MCF 10A (cell line): ENCODE measurements around the gene CRYBG3. TPM values are rescaled to one million over a fixed set of nuclear protein-coding genes. Genes with fewer than 3 reads are reported as not detected.

Source experiments
- BruUV-seq: library from RNA; stranded (reverse); fragments of 400-500 nt; replicated peaks from 2 replicates; lab custom pipeline; 2021; lab: Mats Ljungman, UMichigan
- CTCF ChIA-PET: fragments of 300-600 bp; sonication (Branson Sonifier 250); formaldehyde crosslinking; extraction: SDS; loops from one replicate; lab custom pipeline; 2021; ENCODE audit warnings: antibody characterized with exemption, inconsistent platforms; lab: Yijun Ruan, JAX
- POLR2A ChIA-PET: fragments of 300-600, 350-650 bp; sonication (Branson Sonifier 250); formaldehyde crosslinking; extraction: SDS; loops from one replicate; lab custom pipeline; 2020; ENCODE audit warnings: antibody characterized with exemption, inconsistent platforms; lab: Yijun Ruan, JAX
- DNase-seq: peaks from one replicate; pipeline ENCODE4 v3.0.0-alpha.2; 2018; ENCODE audit not compliant: unreplicated experiment
- H3K27ac Mint-ChIP-seq: one replicate; pipeline ENCODE4 v1.8.0; 2022; ENCODE audit warnings: mild to moderate bottlenecking, low read depth, mixed read lengths; ENCODE audit not compliant: unreplicated experiment
- H3K27me3 Mint-ChIP-seq: one replicate; pipeline ENCODE4 v1.8.0; 2022; ENCODE audit warnings: mixed read lengths; ENCODE audit not compliant: insufficient read depth, unreplicated experiment
- H3K36me3 Mint-ChIP-seq: one replicate; pipeline ENCODE4 v1.8.0; 2022; ENCODE audit warnings: mild to moderate bottlenecking, moderate library complexity, mixed read lengths; ENCODE audit not compliant: insufficient read depth, unreplicated experiment
- H3K4me1 Mint-ChIP-seq: one replicate; pipeline ENCODE4 v1.8.0; 2022; ENCODE audit warnings: mixed read lengths; ENCODE audit not compliant: insufficient read depth, unreplicated experiment
- H3K4me3 Mint-ChIP-seq: one replicate; pipeline ENCODE4 v1.8.0; 2022; ENCODE audit warnings: mild to moderate bottlenecking, moderate library complexity, mixed read lengths; ENCODE audit not compliant: unreplicated experiment
- H3K9me3 Mint-ChIP-seq: one replicate; pipeline ENCODE4 v1.8.0; 2022; ENCODE audit warnings: mixed read lengths; ENCODE audit not compliant: unreplicated experiment
- CTCF ChIP-seq: fragments of 200-600 bp; IDR thresholded peaks from one replicate; pipeline ENCODE4 v1.8.0; 2022; ENCODE audit warnings: antibody characterized with exemption, mild to moderate bottlenecking; ENCODE audit not compliant: unreplicated experiment
- intact Hi-C: fragments of 100-400 bp; cut with micrococcal nuclease; formaldehyde crosslinking; loops from 2 replicates; pipeline ENCODE4 v1.14.1; 2022
- total RNA-seq: library from RNA; stranded (reverse); gene quantifications from 2 replicates; pipeline ENCODE4 v1.2.3, GENCODE V29; 2022

CRYBG3 gene
- total RNA-seq, 1 experiment from 2014 or later: 7.2 TPM

- Mint-ChIP-seq H3K36me3 (no peaks in the 10 kb centered on the region), H3K4me3 (no peak overlapping the region), H3K27ac (no peak overlapping the region), H3K9me3 (no peaks in the 10 kb centered on the region), H3K27me3 (no peaks in the 10 kb centered on the region), H3K4me1 (peaks cover 19% of the 10 kb centered on the region)
- CTCF ChIA-PET: interaction anchor here (0.9 to 1.9 kb wide), 2 partner anchors 41 to 95 kb away, joined by 3 to 9 read pairs; partner anchors contain the start of gene CRYBG3
- no peak for DNase-seq
- TF ChIP-seq CTCF: no peak
- POLR2A ChIA-PET: interaction anchor here (1.1 to 3.0 kb wide), 8 partner anchors 9 to 53 kb away, joined by 3 to 23 read pairs (median 4); partner anchors contain the start of gene CRYBG3
- intact Hi-C loops: no loop called here
- no TSS peak for BruUV-seq
These were observed 42.0 kb downstream of the CRYBG3 start for GRCh38 chr3:97863775-97864174.

- CTCF ChIA-PET: interaction anchor here (0.9 to 1.7 kb wide), 2 partner anchors 40 to 49 kb away, joined by 3 to 11 read pairs; partner anchors contain the start of gene CRYBG3
These were observed 49.4 kb downstream of the CRYBG3 start for GRCh38 chr3:97871186-97871585.

GRCh38 chr3:97871801-97872524 lies 50.2 kb downstream of the CRYBG3 start:
- no TSS peak for BruUV-seq
- H3K4me3 Mint-ChIP-seq: peak overlapping the region; percentile 60
- no peaks in the 10 kb centered on the region for H3K36me3 Mint-ChIP-seq
- CTCF ChIA-PET: interaction anchor here (0.6 to 1.7 kb wide), 9 partner anchors 12 to 181 kb away, joined by 3 to 11 read pairs (median 3); partner anchors contain the start of gene CRYBG3
- H3K9me3 Mint-ChIP-seq: no peaks in the 10 kb centered on the region
- H3K27me3 Mint-ChIP-seq: no peaks in the 10 kb centered on the region
- POLR2A ChIA-PET: interaction anchor here (0.6 to 3.4 kb wide), 27 partner anchors 8 to 150 kb away, joined by 3 to 64 read pairs (median 5); partner anchors contain the start of gene CRYBG3
- no peak for TF ChIP-seq CTCF
- intact Hi-C loops: loop anchor here (1.0 kb wide), 1 partner anchor 50 kb away; the partner anchor contains the start of gene CRYBG3
- peak overlapping the region; percentile 92 for H3K27ac Mint-ChIP-seq
- peaks cover 32% of the 10 kb centered on the region for H3K4me1 Mint-ChIP-seq
- DNase-seq: peak; percentile 83

More at GRCh38 chr3:97871186-97871585, 49.4 kb downstream of the CRYBG3 start:
- no peaks in the 10 kb centered on the region for H3K27me3 Mint-ChIP-seq
- H3K27ac Mint-ChIP-seq: peak overlapping the region; percentile 92
- intact Hi-C loops: no loop called here
- H3K9me3 Mint-ChIP-seq: no peaks in the 10 kb centered on the region
- no peak for TF ChIP-seq CTCF
- H3K36me3 Mint-ChIP-seq: no peaks in the 10 kb centered on the region
- no TSS peak for BruUV-seq
- peak overlapping the region; percentile 60 for H3K4me3 Mint-ChIP-seq
- peaks cover 32% of the 10 kb centered on the region for H3K4me1 Mint-ChIP-seq
- POLR2A ChIA-PET: interaction anchor here (0.8 to 3.4 kb wide), 4 partner anchors 10 to 49 kb away, joined by 3 to 64 read pairs (median 20); partner anchors contain the start of gene CRYBG3
- DNase-seq: no peak

- no peaks in the 10 kb centered on the region for H3K27me3 Mint-ChIP-seq
- no peak for TF ChIP-seq CTCF
- no peak for DNase-seq
- H3K9me3 Mint-ChIP-seq: no peaks in the 10 kb centered on the region
- CTCF ChIA-PET: interaction anchor here (0.6 to 1.7 kb wide), 10 partner anchors 9 to 181 kb away, joined by 3 to 11 read pairs (median 3); partner anchors contain the start of gene CRYBG3
- H3K36me3 Mint-ChIP-seq: no peaks in the 10 kb centered on the region
- POLR2A ChIA-PET: interaction anchor here (0.6 to 3.4 kb wide), 27 partner anchors 9 to 150 kb away, joined by 3 to 64 read pairs (median 5); partner anchors contain the start of gene CRYBG3
- H3K4me1 Mint-ChIP-seq: peaks cover 32% of the 10 kb centered on the region
- intact Hi-C loops: loop anchor here (1.0 kb wide), 1 partner anchor 50 kb away; the partner anchor contains the start of gene CRYBG3
- no TSS peak for BruUV-seq
- peak overlapping the region; percentile 60 for H3K4me3 Mint-ChIP-seq
- peak overlapping the region; percentile 92 for H3K27ac Mint-ChIP-seq
These were observed 50.8 kb downstream of the CRYBG3 start for GRCh38 chr3:97872525-97873042.
